Medulla oblongata (tissue), 1 donor: Measurements from ENCODE around the gene TBCCD1.

Experiments
- DNase-seq: peaks from one replicate; pipeline ENCODE4 v3.0.0-alpha.2; 2015; ENCODE audit errors: extremely low spot score

TBCCD1 gene

GRCh38 chr3:186567072-186567921, at the start of gene TBCCD1:
TBCCD1 (minus strand) TSS chr3:186567339; CDS start chr3:186564329, 3,010 bp downstream.
- peak; percentile 90 for DNase-seq

DNA sequence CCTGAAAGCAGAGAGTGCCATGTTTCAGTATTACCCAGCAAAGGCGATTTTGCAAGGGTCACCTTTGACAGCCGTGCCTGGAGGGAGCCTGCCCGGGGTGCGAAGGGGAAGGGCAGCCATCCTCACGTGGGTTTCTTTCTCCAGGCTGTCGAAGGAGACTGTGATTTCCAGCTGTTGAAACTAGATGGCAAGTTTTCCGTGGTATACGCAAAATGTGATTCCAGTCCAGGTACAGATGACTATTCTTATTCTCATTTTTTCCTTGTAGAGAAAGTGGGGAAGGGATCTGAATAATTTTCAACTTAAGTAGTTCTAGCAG, 49.1 kb upstream of the TBCCD1 start:
- DNase-seq, result no peak

DNA sequence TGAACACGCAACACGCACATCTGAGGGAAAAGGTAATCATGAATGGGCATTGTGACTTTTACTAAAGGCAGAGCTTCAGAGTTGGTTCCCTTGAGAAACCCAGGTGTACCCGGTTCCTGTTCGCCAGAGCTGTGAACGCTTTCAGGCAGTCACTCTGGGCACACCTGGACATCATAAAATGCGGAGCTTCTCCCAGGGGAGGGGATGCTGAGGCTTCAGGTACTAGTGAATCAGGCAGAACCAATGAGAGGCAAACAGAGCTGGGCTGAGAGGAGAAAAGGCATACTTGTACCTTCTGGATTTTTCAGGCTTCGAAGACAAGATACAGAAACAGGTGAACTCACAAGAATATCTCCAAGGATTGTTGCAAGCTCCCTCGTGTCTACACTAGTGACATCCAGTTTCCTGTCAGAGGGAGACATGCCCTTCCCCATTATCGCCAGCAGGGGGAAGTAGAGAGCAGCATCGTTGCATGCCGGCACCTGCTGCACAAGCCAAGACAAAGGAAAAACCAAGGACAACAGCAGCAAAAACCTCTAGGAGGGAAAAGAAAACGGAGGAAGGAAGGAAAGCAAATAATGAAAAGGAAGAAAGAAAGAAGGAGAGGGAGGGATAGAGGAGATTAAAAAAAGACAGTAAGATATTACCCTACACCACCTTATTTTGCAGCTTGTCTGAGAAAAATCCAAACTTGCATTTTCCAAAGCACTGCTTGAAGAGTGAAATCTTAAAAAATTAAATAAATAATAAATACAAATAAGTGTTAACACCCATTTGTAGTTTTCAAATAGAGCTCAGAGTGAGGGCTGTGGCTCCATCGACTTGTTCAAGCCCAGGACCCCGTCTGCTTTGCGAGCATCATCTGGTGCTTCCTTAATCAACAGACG, 47.7 kb upstream of the TBCCD1 start:
- DNase-seq, result peak; percentile 85

- no peak for DNase-seq
Measured at GRCh38 chr3:186614266-186614596, 47.1 kb upstream of the TBCCD1 start.

- no peak for DNase-seq
Measured at GRCh38 chr3:186613637-186614265, 46.6 kb upstream of the TBCCD1 start.

DNA sequence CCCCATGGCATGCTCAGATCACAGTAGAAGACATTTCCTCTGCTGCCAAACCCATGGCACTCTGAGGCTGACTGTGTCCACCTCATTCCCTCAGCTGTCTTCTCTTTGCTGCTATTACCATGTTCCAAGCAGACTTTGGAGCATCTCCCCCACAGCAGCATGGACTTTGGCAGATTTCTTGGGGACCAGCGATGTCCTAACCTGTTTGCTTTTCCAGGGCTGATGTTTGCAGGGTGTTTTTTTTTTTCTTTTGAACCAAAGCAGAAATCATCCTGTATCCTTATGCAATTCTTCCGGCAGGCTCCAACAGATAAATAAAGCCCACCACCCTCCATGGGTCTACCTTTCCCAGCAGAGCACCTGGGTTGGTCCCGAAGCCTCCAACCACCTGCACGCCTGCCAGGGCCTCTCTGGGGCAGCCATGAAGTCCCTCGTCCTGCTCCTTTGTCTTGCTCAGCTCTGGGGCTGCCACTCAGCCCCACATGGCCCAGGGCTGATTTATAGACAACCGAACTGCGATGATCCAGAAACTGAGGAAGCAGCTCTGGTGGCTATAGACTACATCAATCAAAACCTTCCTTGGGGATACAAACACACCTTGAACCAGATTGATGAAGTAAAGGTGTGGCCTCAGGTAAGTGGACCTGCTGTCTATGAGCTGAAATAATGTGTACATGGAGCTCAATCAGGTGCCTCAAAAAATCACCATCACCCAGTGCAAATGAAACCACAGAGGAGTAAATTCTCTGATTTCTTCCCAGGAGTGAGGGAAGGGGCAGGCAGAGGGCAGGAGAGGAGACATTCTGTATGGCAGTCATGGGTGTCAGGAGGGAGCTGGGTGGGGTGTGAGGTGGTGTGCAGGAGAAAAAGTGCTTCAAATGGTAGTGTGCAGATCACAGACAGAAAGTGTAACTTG, 45.8 kb upstream of the TBCCD1 start, which contains the start of gene AHSG:
TSS of gene AHSG (plus strand) at position 340 of the 916 bp plus-strand sequence. CDS start at position 422, 82 bp downstream.
- no peak for DNase-seq

DNA sequence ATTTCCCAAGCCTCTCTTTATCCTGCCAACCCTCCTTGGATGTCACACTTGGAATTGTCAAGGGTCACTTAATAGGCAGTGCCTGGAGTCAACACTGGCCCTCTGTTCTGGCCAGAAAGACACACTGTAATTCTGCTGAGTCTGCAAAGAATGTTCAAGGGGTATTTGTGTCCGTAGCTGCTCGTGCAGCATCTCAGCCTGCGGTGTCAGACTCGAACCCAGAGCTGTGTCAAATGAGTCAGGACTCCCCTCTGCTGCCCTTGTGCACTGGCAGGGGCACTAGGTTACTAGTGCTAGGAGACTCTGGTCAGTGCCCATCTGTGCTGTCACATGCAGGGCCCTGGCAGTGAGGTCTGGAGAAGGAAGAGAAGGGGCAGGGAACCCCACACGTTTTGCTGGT, 44.9 kb upstream of the TBCCD1 start:
- no peak for DNase-seq

GRCh38 chr3:186609247-186609868, 42.2 kb upstream of the TBCCD1 start:
- no peak for DNase-seq

DNA sequence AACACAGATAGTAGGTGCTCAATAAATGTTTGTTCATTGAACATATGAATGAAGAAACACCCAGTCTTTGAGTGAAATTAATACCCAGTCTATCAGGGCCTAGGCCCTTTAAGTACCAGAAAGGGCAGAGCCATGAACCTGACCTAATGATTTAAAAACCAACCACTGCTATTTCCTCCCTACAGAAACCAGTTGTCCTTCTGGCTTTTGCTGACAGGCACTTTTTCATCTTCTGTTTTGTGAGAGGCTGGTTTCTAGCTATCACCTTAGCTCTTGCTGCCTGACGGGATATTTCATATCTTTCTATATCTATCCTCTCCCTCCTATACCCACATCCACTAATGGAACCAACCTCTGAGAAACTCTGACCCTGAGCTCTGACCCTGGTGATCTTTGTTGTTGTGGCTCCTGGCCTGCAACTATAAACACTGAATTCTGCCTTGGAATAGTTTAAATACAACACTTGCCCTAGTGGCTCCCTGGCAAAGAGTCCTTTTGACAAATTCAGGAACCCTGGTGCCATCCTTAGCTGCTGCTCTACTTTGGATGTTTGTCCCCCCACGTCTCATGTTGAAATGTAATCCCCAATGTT, 41.6 kb upstream of the TBCCD1 start:
- no peak for DNase-seq

DNA sequence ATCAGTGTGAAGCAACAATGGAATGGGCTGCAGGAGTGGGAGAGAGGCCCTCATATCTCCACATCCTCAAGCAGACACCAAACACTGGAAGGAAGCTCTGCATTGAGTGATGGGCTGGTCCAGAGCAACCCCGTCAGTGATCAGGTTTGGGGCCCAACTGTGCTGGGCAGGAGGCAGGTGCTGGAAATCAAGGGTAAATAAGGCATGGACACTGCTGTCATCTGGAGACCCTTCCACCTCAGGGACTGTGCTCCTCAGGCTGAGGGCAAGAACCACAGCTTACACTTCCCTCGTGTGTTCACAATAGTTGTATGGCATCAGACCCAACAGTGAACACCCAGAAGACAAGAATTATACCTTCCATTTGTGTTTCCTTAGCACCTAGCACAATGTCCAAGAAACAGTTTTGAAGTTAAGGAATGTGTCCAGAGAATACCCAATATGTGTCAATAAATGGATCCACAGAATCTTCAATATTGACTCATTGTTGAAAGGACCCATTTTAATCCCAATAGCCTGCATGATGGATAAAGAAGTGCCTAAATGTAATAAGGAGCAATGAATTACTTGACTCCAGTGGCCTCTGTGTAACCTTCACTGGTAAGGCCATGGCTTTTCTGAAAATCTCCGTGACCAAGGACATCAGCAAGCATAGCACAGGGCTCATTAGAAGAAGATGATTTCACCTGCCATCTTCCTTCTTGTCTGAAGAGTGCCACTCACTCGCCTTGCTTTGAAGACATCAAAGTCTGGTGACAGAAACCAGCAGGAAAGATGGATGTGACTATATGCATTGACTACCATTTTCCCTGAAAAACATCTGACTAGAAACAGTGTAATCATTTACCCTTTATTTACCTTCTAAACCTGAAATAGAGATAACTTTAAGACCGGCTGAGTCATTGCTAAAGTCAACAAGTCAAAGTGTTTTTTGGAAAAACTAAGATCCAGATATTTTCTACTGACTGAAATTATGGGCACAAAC, 38.7 kb upstream of the TBCCD1 start:
- DNase-seq, result no peak

DNA sequence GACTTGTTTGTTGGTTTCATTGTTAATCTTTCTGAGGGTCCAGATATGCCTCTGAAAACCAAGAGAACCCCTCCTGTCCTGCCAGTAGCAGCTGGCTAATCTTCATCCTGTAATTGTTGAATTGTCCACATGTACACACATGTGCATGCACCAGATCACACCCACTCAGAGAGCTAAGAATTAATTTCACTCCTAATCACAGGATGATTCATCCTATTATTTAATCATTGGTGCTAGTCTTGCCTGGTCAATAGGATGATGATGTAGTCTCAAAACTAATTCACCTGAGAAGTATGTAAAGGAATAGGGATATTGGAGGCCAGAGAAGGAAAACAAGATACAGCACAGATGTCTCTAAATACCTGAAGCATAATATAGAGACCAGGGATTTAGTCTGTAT, 37.9 kb upstream of the TBCCD1 start:
- no peak for DNase-seq

- no peak for DNase-seq
Measured at GRCh38 chr3:186603159-186603558, 36.0 kb upstream of the TBCCD1 start.

DNA sequence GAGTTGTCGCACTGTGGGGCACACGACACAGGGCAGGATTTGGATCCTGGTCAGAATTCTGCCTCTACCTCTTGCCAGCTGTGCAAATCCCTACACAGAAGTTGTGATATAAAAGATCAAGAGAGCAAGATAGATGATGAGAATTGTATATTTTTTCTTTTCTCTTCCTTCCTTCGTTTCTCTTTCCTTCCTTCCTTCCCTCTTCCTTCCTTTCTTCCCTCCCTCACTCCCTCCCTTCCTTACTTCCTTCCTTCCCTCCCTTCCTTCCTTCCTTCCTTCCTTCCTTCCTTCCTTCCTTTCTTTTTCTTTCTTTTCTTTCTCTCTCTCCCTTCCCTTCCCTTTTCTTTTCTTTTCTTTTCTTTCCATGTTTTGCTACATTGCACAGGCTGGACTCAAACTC, 33.8 kb upstream of the TBCCD1 start:
- DNase-seq, result no peak

DNA sequence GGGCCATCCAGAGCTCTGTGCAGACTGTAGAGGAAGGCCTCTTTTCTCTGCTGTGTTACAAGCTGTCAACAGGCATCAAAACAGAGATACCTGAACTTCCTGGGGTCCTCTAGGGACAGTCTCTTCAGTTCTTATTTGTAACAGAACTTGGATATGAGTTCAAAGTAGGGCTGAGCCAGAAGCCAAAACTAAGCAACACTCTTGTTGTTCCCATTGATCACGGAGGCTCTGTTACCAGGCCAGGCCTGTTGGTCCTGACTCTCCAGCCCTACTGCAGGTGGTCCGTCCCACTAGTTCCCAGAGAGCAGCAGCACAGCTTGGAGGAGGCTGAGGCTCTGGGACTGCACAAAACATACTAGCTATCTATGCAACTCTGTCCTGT, 32.6 kb upstream of the TBCCD1 start:
- DNase-seq, result no peak

- no peak for DNase-seq
Measured at GRCh38 chr3:186599142-186599784, 32.1 kb upstream of the TBCCD1 start.

DNA sequence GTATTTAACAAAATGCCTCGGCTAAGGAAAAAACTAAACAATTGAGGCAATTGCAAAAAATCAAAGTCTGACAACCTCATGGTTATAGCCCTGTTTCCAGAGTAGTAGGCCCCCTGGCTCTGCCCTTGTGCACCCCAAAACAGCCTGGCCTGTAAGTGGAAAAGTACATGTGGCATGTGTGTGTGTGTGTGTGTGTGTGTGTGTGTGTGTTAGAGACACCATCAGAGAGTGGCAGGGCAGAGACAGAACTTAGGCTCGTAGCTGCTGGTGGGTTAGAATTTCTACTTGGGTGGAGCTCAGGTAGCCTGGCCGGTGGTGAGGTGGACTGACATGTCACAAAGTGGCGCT, 31.6 kb upstream of the TBCCD1 start:
- no peak for DNase-seq

GRCh38 chr3:186598108-186598784, 31.1 kb upstream of the TBCCD1 start:
- no peak for DNase-seq

GRCh38 chr3:186596568-186597287, 29.6 kb upstream of the TBCCD1 start:
- no peak for DNase-seq
